Epithelial cell of umbilical artery (primary cell): ENCODE results near the gene FLAD1. TPM values are rescaled to one million over a fixed set of nuclear protein-coding genes. Genes with fewer than 3 reads are reported as not detected.

Source experiments
- total RNA-seq: library from RNA; depleted of rRNA; stranded (reverse); fragments of >200 nt; gene quantifications from 2 replicates; pipeline ENCODE4 v1.2.3, GENCODE V29; 2014

Gene FLAD1
- 26.6 and 33.9 TPM in 2 replicates for total RNA-seq

DNA sequence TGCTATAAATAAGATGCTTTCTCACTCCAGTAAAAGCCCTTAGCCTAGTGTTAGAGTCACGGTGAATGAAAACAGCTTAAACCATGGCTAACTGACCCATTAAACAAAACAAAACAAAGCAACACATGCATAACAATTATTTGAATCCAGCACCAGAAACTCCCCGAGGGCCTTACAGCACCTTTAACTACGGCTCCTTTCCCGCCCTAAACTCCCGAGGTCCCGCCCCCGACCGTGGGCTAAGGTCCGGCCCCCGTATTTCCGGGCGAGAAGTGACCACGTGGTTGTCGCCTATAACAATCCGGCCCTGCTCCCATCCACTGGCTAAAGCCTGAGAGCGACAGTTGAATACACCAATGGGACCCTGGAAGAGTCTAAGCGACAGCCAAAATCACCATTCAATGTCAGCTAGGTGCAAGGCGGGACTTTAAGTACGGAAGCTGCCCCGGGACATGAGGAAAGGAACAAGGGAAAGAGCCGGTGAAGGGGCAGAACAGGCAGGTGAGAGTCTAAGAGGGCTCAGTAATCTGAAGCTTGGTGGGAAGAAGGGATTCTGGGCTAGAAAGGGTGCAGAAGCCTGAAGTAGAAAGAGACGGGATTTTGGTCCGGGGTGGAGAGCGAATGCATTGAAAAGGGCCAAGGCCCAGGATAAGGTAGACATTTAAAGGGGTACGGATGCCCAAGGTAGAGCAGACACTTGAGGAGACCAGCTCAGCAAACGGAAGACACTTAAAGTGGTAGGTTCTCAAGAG is at the start of gene FLAD1:
TSS of gene FLAD1 (plus strand) at position 448 of the 752 bp plus-strand sequence. CDS start 351 bp downstream, outside the sequence.

DNA sequence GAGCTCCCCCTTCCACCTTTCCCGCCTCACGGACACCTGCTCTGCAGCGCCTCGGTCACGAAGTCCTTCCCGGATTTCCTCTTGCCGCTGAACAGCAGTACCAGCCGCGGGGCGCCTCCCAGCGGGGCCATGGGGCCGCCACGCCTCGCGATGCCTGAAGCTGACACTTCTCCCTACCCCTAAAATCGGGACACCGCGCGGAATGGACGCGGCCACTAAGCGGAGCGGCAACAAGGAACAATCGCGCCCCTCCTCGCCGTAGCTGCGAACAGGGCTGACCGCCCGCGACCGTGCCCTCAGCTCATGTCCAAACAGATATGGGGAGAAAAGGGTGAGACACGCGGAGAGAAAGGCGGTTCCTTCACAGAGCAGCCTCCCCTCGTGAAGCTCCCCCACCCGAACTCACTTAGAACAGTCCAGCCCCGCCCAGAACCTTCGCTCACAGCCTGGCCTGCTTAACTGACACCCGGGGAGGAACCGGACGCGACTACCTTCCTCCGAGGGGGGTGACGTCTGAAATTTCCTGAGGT is 46.5 kb upstream of the FLAD1 start, which contains the start of gene PMVK:
TSS of gene PMVK (minus strand) at position 165 of the 530 bp plus-strand sequence. CDS start at position 131, 34 bp downstream.

DNA sequence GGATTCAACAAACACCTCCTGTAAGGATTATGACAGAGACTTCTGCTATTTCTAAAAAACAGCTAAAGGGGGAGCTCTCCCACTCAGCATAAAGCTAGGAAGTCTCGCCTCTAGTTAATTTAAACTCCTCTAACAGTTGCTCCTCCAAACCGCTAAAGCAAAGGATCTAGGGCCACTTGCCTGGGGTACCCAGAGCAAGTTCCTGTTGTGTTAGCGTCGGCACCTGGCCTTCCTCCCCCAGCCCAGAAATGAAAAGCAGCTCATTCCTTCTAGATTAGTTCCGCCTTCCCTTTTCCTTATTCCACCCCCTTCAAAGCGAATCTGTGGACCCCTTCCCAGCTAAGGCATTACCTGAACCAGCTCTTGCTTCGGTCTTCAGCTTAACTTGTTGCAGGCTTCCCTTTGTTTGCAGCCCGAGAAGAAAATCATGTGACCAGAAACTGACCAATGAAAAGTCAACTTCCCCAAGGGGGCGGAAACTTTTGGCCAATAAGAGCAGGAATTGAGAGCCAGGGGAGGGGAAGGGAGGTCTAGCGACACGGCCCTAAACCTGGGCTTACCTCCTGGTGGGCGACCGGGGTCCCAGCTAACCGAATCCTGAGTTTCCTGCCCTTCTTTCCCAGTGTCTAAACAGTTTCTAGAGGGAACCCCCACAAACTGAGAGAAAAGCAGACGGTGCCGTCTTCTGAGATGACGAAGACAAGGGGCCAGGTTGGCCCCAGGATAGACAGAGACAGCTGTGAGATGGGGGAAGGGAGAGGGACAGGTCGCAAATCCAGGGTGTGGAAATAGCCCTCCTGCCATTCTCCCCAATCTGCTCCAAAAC is 27.2 kb upstream of the FLAD1 start, which contains the start of gene PBXIP1:
TSS of gene PBXIP1 (minus strand) at position 382 of the 826 bp plus-strand sequence. CDS start 2,378 bp downstream, outside the sequence.

DNA sequence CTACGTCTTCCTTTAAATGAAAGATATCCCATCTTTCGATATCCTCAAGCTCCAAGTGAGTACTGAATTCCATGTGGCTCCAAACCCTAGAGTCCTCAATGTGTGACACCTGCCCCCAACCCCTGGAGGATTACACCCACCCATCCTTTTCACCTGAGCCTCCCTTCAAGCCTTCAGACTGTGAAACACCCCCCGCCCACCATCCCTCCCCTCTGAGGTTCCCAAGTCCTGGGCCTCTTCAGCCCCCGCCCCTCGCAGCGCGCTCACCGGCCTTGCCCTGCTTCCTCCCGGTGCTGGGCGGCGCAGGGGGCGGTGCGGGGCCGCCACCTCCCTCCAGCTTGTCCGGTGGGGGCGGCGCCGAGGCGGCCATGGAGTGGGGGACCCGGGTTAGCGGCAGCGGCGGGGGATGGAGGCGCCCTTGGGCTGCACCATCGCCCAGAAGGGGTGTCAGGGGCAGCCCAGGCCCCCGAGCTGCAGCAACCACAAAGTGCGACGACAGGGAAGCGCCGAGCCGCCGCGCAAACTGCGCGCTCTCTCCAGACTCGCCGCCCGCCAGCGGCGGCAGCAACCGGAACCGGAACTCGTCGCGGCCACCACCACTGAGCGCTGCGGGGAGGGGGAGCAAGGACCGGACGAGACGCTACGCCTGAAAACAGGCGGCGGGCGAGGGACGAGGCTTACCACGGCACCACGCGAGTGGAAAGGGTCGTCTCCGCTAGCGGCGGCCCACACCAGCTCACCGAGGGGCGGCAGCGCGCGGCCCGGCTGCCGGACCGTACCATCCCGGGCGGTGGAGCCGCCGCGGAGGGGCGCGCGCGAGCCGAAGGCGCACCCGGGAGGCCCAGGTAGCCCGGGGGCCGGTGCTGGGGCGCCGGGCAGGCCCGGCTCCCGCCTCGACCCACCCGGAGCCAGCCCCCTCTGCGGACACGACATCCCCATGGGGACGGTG is 21.7 kb upstream of the FLAD1 start, which contains the start of gene PYGO2:
TSS of gene PYGO2 (minus strand) at position 576 of the 949 bp plus-strand sequence. CDS start at position 370, 206 bp downstream.

DNA sequence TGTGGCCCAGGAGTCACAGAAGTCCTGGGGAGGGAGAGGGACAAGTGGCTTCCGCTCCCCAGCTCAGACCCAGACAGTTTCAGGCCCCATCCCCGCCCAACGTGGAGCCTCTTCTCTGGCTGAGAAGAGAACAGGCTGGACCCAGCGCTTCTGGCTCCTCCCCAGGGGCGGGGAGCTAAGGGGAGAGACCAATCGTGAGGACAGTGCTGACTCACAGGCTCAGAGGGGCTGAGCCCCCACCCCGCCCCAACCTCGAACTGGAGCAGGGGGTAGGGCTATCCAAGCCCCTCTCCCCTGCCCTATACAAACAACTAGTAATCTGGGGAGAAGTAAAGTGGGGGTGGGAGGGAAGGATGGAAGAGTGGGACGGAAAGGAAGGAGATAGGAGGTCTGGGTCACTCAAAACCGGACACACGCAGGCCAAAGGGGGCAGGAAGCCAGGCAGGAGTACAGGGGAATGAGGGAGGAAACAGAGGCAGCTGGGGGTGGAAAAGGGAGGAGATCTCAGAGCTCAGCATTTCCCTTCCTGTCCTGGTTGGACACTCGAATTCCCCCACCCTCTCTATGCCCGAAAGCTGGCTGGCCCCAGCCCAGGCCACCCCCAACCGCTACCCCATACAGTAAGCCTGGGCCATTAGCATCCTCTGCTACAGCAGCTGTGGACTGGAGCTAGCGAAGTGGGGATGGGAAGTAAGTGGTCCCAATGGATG is 12.4 kb upstream of the FLAD1 start, which contains the start of gene SHC1:
TSS of gene SHC1 (minus strand) at position 117 of the 710 bp plus-strand sequence. CDS start 221 bp downstream, outside the sequence.

DNA sequence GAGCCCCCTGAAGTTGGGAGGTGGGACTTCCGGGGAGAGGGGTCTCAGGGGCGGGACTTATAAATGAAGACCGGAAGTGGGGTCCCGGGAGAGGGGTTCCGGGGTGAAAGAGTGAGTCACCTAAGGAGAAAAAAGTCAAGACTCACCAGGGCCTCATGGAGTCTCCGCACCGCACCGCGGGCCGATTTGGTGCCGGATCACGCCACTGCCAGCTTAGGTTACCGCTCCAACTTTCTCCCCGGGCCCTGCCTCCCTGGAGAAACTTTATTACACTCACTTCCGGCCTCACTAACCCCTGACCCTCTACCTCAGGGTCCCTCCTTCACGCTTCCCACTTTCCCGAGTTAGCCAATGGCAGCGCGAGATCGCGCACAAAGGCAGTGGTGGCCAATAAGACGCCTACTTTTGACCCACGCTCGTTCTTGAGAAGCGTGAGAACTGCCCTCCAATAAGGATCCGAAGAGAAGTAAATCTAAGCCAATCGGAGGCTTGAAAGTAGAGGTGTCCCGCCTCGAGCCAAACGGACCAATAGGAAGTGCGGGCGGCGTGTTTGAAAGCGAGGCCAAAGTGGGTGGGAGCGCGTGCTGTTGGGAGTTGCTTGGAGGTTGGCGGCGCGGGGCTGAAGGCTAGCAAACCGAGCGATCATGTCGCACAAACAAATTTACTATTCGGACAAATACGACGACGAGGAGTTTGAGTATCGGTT is 8.9 kb upstream of the FLAD1 start, which contains the start of gene CKS1B:
TSS of gene CKS1B (plus strand) at position 580 of the 706 bp plus-strand sequence. CDS start at position 645, 65 bp downstream.

DNA sequence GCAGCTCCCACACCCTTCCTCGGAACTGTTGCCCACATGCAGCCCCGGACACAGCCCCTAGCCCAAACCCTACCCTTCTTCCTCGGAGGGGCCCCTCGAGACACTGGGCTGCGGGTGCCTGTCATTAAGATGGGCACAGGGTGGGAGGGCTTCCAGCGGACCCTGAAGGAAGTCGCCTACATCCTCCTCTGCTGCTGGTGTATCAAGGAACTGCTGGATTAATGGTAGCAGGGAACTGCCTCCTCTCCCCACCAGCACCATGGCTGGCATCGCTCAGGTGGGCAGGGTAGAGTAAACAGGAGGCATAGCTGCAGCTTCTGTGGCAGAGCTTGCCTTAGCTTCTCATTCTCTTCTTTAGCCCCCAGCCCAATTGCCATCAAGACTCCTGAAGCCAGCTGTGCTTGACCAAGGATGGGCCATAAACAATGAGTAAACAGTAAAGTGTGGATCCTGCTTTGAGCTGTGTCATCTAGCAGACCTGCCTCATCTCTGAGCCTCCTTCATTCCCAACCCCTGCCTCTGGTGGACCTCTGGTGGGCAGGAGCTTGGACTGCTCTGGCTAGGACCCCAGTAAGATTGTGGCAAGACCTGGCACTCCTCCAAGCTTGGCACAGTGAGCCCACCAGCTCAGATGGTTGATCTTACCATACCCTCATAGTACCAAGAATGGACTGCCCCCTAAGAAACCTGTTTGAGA is 10.6 kb downstream of the FLAD1 start, which contains the start of gene LENEP:
TSS of gene LENEP (plus strand) at position 15 of the 697 bp plus-strand sequence. CDS start at position 37, 22 bp downstream.

DNA sequence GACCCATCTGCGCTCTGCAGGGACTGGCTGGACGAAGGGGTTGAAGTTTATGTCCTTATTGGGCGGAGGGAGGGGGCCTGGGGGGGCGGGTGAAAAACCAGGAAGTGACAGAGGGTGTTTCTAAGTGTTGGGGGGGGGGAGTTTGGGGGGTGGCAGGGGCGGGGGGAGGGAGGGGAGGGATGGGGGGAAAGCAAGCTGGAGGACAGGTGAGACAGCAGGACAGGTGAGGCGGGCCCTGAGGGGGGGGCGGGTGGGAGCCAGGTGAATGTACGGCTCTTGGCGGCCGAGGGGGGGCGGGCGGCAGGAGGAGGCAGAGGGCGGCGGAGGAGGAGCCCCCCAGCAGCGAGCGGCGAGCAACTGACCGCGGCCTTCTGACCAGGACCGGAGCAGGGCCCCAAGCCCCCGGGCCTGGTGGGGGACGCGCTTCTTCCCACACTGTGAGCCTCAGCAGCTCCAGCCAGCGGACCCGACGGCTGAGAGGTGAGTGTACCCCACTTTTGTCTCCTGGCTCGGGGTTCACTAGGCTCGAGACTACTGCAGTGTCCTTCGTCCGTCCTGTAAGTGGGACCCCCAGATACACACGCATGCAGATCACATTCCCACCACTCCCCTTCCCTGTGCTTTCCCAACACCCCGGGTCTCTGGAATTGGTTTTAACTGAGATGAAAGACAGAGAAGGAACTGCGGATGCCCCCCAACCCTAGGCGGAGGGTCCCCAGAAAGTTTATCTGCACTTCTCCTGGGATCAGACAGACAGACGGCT is 19.5 kb downstream of the FLAD1 start, which contains the start of gene ZBTB7B:
TSS of gene ZBTB7B (plus strand) at position 339 of the 763 bp plus-strand sequence. CDS start 11,859 bp downstream, outside the sequence.

DNA sequence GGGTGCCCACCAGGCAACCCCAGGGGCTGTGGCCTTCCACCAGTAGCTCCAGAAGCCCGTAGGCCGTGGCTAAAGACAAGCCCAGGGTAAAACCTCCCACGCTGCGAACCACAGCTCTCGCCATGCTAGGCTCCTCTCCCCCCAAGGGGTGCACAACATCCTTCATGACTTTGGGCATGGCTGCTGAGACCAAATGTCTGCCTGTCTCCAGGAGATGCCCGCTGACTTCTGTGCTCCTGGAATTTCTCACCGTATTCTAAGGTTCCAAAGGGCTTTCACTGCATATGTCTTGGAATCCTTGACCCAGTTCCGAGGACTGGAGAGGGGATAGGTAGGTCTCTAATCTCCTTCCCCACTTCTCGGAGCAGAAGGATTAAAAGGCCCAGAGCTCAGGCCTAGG is 50.4 kb downstream of the FLAD1 start, which contains the start of the genes DCST1 and DCST2:
TSS of gene DCST1 (plus strand) at position 301 of the 400 bp plus-strand sequence. CDS start 213 bp downstream, outside the sequence.
TSS of gene DCST2 (minus strand) at position 258 of the 400 bp plus-strand sequence. CDS start at position 178, 80 bp downstream.

Other genes starting within 250 kb of the FLAD1 start
- gene KCNN3, start 113.1 kb upstream of the FLAD1 start, total RNA-seq = under 0.01 and 0.65 TPM in 2 replicates
- gene PMVK, start 46.6 kb upstream of the FLAD1 start, total RNA-seq = 7.3 and 9.7 TPM in 2 replicates
- 79.6 and 105 TPM in 2 replicates for gene PBXIP1, start 27.2 kb upstream of the FLAD1 start, total RNA-seq
- gene PYGO2, start 21.6 kb upstream of the FLAD1 start, total RNA-seq = 5.2 and 5.9 TPM in 2 replicates
- 152 and 218 TPM in 2 replicates for gene SHC1, start 12.6 kb upstream of the FLAD1 start, total RNA-seq
- 116 and 140 TPM in 2 replicates for gene CKS1B, start 8.7 kb upstream of the FLAD1 start, total RNA-seq
- 0.76 TPM in 1 of 2 replicates, not detected in the other for gene LENEP, start 10.2 kb downstream of the FLAD1 start, total RNA-seq
- gene ZBTB7B, start 19.5 kb downstream of the FLAD1 start, total RNA-seq = 7.5 and 9.7 TPM in 2 replicates
- gene DCST2, start 50.4 kb downstream of the FLAD1 start, total RNA-seq = not detected in 2 replicates
- not detected in 2 replicates for gene DCST1, start 50.5 kb downstream of the FLAD1 start, total RNA-seq
- 161 and 165 TPM in 2 replicates for gene ADAM15, start 68.0 kb downstream of the FLAD1 start, total RNA-seq
- 8.8 and 9.7 TPM in 2 replicates for gene EFNA4, start 80.4 kb downstream of the FLAD1 start, total RNA-seq
- 0.76 and 0.97 TPM in 2 replicates for gene EFNA3, start 95.5 kb downstream of the FLAD1 start, total RNA-seq
- gene EFNA1, start 144.5 kb downstream of the FLAD1 start, total RNA-seq = 57.0 and 96.1 TPM in 2 replicates
- gene SLC50A1, start 152.5 kb downstream of the FLAD1 start, total RNA-seq = 33.8 and 45.1 TPM in 2 replicates
- gene DPM3, start 157.2 kb downstream of the FLAD1 start, total RNA-seq = 24.2 and 50.0 TPM in 2 replicates
- 61.1 and 119 TPM in 2 replicates for gene KRTCAP2, start 190.0 kb downstream of the FLAD1 start, total RNA-seq
- gene TRIM46, start 190.5 kb downstream of the FLAD1 start, total RNA-seq = 3.5 and 3.9 TPM in 2 replicates
- 8.2 and 12.3 TPM in 2 replicates for gene THBS3, start 224.6 kb downstream of the FLAD1 start, total RNA-seq
- gene MTX1, start 225.4 kb downstream of the FLAD1 start, total RNA-seq = 58.1 and 85.8 TPM in 2 replicates